Neural crest cell (in vitro differentiated cells): ENCODE results near the gene CATSPERE. TPM values are rescaled to one million over a fixed set of nuclear protein-coding genes. Genes with fewer than 3 reads are reported as not detected.

ENCODE experiments used
- DNase-seq: peaks from one replicate; pipeline ENCODE4 v3.0.0; 2021; ENCODE audit warnings: low read depth, mixed read lengths, low spot score
- H3K27ac Mint-ChIP-seq: one replicate; pipeline ENCODE4 v1.8.0; 2021; ENCODE audit warnings: mild to moderate bottlenecking, mixed read lengths; ENCODE audit not compliant: unreplicated experiment
- H3K27me3 Mint-ChIP-seq: 2 replicates; pipeline ENCODE4 v1.8.0; 2021; ENCODE audit warnings: low read depth, mild to moderate bottlenecking, mixed read lengths
- H3K36me3 Mint-ChIP-seq: 2 replicates; pipeline ENCODE4 v1.8.0; 2021; ENCODE audit warnings: low read depth, mild to moderate bottlenecking, mixed read lengths
- H3K4me1 Mint-ChIP-seq: 2 replicates; pipeline ENCODE4 v1.8.0; 2021; ENCODE audit warnings: mixed read lengths
- H3K4me3 Mint-ChIP-seq: one replicate; pipeline ENCODE4 v1.8.0; 2021; ENCODE audit warnings: mild to moderate bottlenecking, mixed read lengths
- H3K9me3 Mint-ChIP-seq: 2 replicates; pipeline ENCODE4 v1.8.0; 2021; ENCODE audit warnings: mixed read lengths
- CTCF ChIP-seq: fragments of 200-600 bp; sonication (generic); conservative IDR thresholded peaks from 2 replicates; pipeline ENCODE4 v1.5.0; 2021; ENCODE audit warnings: antibody characterized with exemption, mild to moderate bottlenecking
- total RNA-seq: library from RNA; stranded (reverse); gene quantifications from 2 replicates; pipeline ENCODE4 v1.2.1, GENCODE V29; 2021

Gene CATSPERE
- total RNA-seq, 1 donor from 2014 or later: 0.44 TPM

- Mint-ChIP-seq H3K36me3 (no peaks in the 10 kb centered on the region), H3K4me3 (no peak overlapping the region), H3K27me3 (no peaks in the 10 kb centered on the region), H3K9me3 (no peaks in the 10 kb centered on the region), H3K4me1 (peaks cover 5% of the 10 kb centered on the region), H3K27ac (no peak overlapping the region)
- no peak for TF ChIP-seq CTCF
- DNase-seq: no peak
Measured at GRCh38 chr1:244614879-244615278, 153.8 kb downstream of the CATSPERE start.

- H3K4me1 Mint-ChIP-seq: peaks cover 5% of the 10 kb centered on the region
- no peak for TF ChIP-seq CTCF
- no peaks in the 10 kb centered on the region for H3K27me3 Mint-ChIP-seq
- H3K36me3 Mint-ChIP-seq: no peaks in the 10 kb centered on the region
- no peak overlapping the region for H3K4me3 Mint-ChIP-seq
- DNase-seq: no peak
- no peak overlapping the region for H3K27ac Mint-ChIP-seq
- H3K9me3 Mint-ChIP-seq: no peaks in the 10 kb centered on the region
Measured at GRCh38 chr1:244615301-244615700, 154.2 kb downstream of the CATSPERE start.

- no peak overlapping the region for H3K27ac Mint-ChIP-seq
- TF ChIP-seq CTCF: no peak
- H3K4me1 Mint-ChIP-seq: no peaks in the 10 kb centered on the region
- DNase-seq: no peak
- H3K9me3 Mint-ChIP-seq: peaks cover 12% of the 10 kb centered on the region
- H3K4me3 Mint-ChIP-seq: no peak overlapping the region
- H3K36me3 Mint-ChIP-seq: no peaks in the 10 kb centered on the region
- H3K27me3 Mint-ChIP-seq: no peaks in the 10 kb centered on the region
Measured at GRCh38 chr1:244626709-244627108, 165.6 kb downstream of the CATSPERE start.

GRCh38 chr1:244628789-244629188 is 167.7 kb downstream of the CATSPERE start:
- no peaks in the 10 kb centered on the region for H3K4me1 Mint-ChIP-seq

GRCh38 chr1:244633140-244633539 is 172.1 kb downstream of the CATSPERE start:
- TF ChIP-seq CTCF: no peak
- Mint-ChIP-seq H3K4me1 (no peaks in the 10 kb centered on the region), H3K27me3 (no peaks in the 10 kb centered on the region), H3K27ac (no peak overlapping the region), H3K4me3 (no peak overlapping the region), H3K36me3 (no peaks in the 10 kb centered on the region), H3K9me3 (peaks cover 5% of the 10 kb centered on the region)
- no peak for DNase-seq

More at GRCh38 chr1:244628789-244629188, 167.7 kb downstream of the CATSPERE start:
- DNase-seq: no peak
- H3K9me3 Mint-ChIP-seq: peaks cover 13% of the 10 kb centered on the region
- H3K4me3 Mint-ChIP-seq: no peak overlapping the region
- H3K27me3 Mint-ChIP-seq: no peaks in the 10 kb centered on the region
- H3K27ac Mint-ChIP-seq: no peak overlapping the region
- TF ChIP-seq CTCF: no peak
- H3K36me3 Mint-ChIP-seq: no peaks in the 10 kb centered on the region

- DNase-seq: no peak
- Mint-ChIP-seq H3K27me3 (no peaks in the 10 kb centered on the region), H3K27ac (no peak overlapping the region), H3K36me3 (no peaks in the 10 kb centered on the region), H3K4me1 (no peaks in the 10 kb centered on the region), H3K4me3 (no peak overlapping the region), H3K9me3 (peaks cover 5% of the 10 kb centered on the region)
- no peak for TF ChIP-seq CTCF
Measured at GRCh38 chr1:244634546-244634945, 173.5 kb downstream of the CATSPERE start.
